ENCODE measurements around the gene TMPRSS9. TPM values are rescaled to one million over a fixed set of nuclear protein-coding genes. Genes with fewer than 3 reads are reported as not detected.

The TMPRSS9 gene
- not detected in 2 replicates for total RNA-seq

GRCh38 chr19:2359992-2360685 lies at the start of gene TMPRSS9:
TMPRSS9 (plus strand) TSS chr19:2360265; CDS start chr19:2389786, 29,521 bp downstream.

GRCh38 chr19:2328401-2329148 lies 31.5 kb upstream of the TMPRSS9 start, which contains the start of the genes LSM7 and SPPL2B:
LSM7 (minus strand) TSS chr19:2328586; CDS start chr19:2328566, 20 bp downstream.
SPPL2B (plus strand) TSS chr19:2328684; CDS start chr19:2328710, 26 bp downstream.

GRCh38 chr19:2427429-2428320 lies 67.6 kb downstream of the TMPRSS9 start, which contains the start of gene TIMM13:
TIMM13 (minus strand) TSS chr19:2427586; CDS start chr19:2427533, 53 bp downstream.

Other genes starting within 250 kb of the TMPRSS9 start
- 110 and 111 TPM in 2 replicates for gene AP3D1, start 208.7 kb upstream of the TMPRSS9 start, total RNA-seq
- gene DOT1L, start 196.3 kb upstream of the TMPRSS9 start, total RNA-seq, result 7.3 and 10.5 TPM in 2 replicates
- 48.3 and 67.2 TPM in 2 replicates for gene PLEKHJ1, start 123.9 kb upstream of the TMPRSS9 start, total RNA-seq
- gene SF3A2, start 123.4 kb upstream of the TMPRSS9 start, total RNA-seq, result 33.0 and 33.6 TPM in 2 replicates
- 0.32 TPM in 1 of 2 replicates, not detected in the other for gene AMH, start 110.9 kb upstream of the TMPRSS9 start, total RNA-seq
- not detected in 2 replicates for gene JSRP1, start 103.8 kb upstream of the TMPRSS9 start, total RNA-seq
- not detected in 2 replicates for gene PEAK3, start 78.1 kb upstream of the TMPRSS9 start, total RNA-seq
- 0.49 TPM in 1 of 2 replicates, not detected in the other for gene LINGO3, start 52.1 kb upstream of the TMPRSS9 start, total RNA-seq
- gene LSM7, start 31.7 kb upstream of the TMPRSS9 start, total RNA-seq, result 120 and 145 TPM in 2 replicates
- 53.8 and 62.2 TPM in 2 replicates for gene SPPL2B, start 31.6 kb upstream of the TMPRSS9 start, total RNA-seq
- 61.6 and 75.1 TPM in 2 replicates for gene TIMM13, start 67.3 kb downstream of the TMPRSS9 start, total RNA-seq
- 49.5 and 66.4 TPM in 2 replicates for gene LMNB2, start 96.7 kb downstream of the TMPRSS9 start, total RNA-seq
- gene GADD45B, start 115.9 kb downstream of the TMPRSS9 start, total RNA-seq, result 119 and 194 TPM in 2 replicates